HEK293T (cell line): ENCODE results near the gene CXCL1.

ENCODE experiments used
- CTCF ChIA-PET: fragments of 350-600 bp; formaldehyde crosslinking; extraction: SDS; loops from one replicate; lab custom pipeline; 2021; ENCODE audit warnings: antibody characterized with exemption, inconsistent platforms; lab: Yijun Ruan, JAX
- POLR2A ChIA-PET: fragments of 350-600 bp; formaldehyde crosslinking; extraction: SDS; loops from one replicate; lab custom pipeline; 2020; ENCODE audit warnings: antibody characterized with exemption, inconsistent platforms; lab: Yijun Ruan, JAX
- DNase-seq: peaks from one replicate; pipeline ENCODE4 v3.0.0; 2012; ENCODE audit warnings: mixed read lengths; ENCODE audit errors: extremely low spot score
- ARNT ChIP-seq: fragments of 450-650 bp; IDR thresholded peaks from 2 replicates; pipeline ENCODE4 v1.6.1; 2017; ENCODE audit warnings: mild to moderate bottlenecking
- BHLHE40 ChIP-seq: fragments of 450-650 bp; IDR thresholded peaks from 2 replicates; pipeline ENCODE4 v1.6.1; 2016; ENCODE audit warnings: mild to moderate bottlenecking, moderate library complexity, borderline replicate concordance
- CTBP1 ChIP-seq: fragments of 450-650 bp; IDR thresholded peaks from 2 replicates; pipeline ENCODE4 v1.6.1; 2016; ENCODE audit warnings: borderline replicate concordance
- ELF4 ChIP-seq: fragments of 450-650 bp; IDR thresholded peaks from 2 replicates; pipeline ENCODE4 v1.6.1; 2017; ENCODE audit warnings: antibody characterized with exemption
- FOXA1 ChIP-seq: fragments of 450-650 bp; IDR thresholded peaks from 2 replicates; pipeline ENCODE4 v1.6.1; 2016; ENCODE audit warnings: mild to moderate bottlenecking
- FOXK2 ChIP-seq: fragments of 450-650 bp; IDR thresholded peaks from 2 replicates; pipeline ENCODE4 v1.6.1; 2016; ENCODE audit warnings: mild to moderate bottlenecking
- FOXM1 ChIP-seq: fragments of 450-650 bp; IDR thresholded peaks from 2 replicates; pipeline ENCODE4 v1.6.1; 2017; ENCODE audit warnings: mild to moderate bottlenecking, borderline replicate concordance
- HDGF ChIP-seq: fragments of 450-650 bp; IDR thresholded peaks from 2 replicates; pipeline ENCODE4 v1.6.1; 2017; ENCODE audit warnings: antibody characterized with exemption, borderline replicate concordance
- L3MBTL2 ChIP-seq: fragments of 450-650 bp; conservative IDR thresholded peaks from 2 replicates; pipeline ENCODE4 v1.6.1; 2016; ENCODE audit warnings: mild to moderate bottlenecking
- LEF1 ChIP-seq: fragments of 450-650 bp; IDR thresholded peaks from 2 replicates; pipeline ENCODE4 v1.6.1; 2017; ENCODE audit warnings: mild to moderate bottlenecking, borderline replicate concordance
- NFRKB ChIP-seq: fragments of 450-650 bp; IDR thresholded peaks from 2 replicates; pipeline ENCODE4 v1.6.1; 2016; ENCODE audit warnings: mild to moderate bottlenecking, moderate library complexity
- SP1 ChIP-seq: fragments of 450-650 bp; IDR thresholded peaks from 2 replicates; pipeline ENCODE4 v1.6.1; 2017
- SUZ12 ChIP-seq: fragments of 450-650 bp; IDR thresholded peaks from 2 replicates; pipeline ENCODE4 v1.6.1; 2016; ENCODE audit warnings: mild to moderate bottlenecking
- TARDBP ChIP-seq: fragments of 450-650 bp; IDR thresholded peaks from 2 replicates; pipeline ENCODE4 v1.6.1; 2016
- ZNF384 ChIP-seq: fragments of 450-650 bp; IDR thresholded peaks from 2 replicates; pipeline ENCODE4 v1.6.1; 2016
- TF ChIP-seq, protein P1 (sequence below): fragments of 450-650 bp; IDR thresholded peaks from 2 replicates; pipeline ENCODE4 v1.6.1; 2016

CXCL1 gene

GRCh38 chr4:73885574-73886267 is 16.5 kb downstream of the CXCL1 start:
- POLR2A ChIA-PET, result no interaction called here
- CTCF ChIA-PET, result no interaction called here
- no peak for DNase-seq
- TF ChIP-seq TARDBP, result no peak
- TF ChIP-seq FOXM1, result no peak
- no peak for TF ChIP-seq ARNT
- TF ChIP-seq SP1, result no peak
- no peak for TF ChIP-seq CTBP1
- no peak for TF ChIP-seq ZNF384

DNA sequence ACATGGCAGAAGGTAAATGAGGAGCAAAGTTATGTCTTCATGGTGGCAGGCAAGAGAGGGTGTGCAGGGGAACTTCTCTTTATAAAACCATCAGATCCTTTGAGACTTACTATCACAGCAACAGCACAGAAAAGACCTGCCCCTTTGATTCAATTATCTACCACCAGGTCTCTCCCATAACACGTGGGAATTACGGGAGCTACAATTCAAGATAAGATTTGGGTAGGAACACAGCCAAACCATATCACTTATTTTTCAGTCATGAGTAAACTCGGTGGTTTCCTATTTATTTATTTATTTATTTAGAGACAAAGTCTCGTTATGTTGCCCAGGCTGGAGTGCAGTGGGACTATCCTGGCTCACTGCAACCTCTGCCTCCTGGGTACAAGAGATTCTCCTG is 22.1 kb downstream of the CXCL1 start:
- ChIA-PET POLR2A (no interaction called here), CTCF (no interaction called here)
- DNase-seq, result no peak
- TF ChIP-seq TARDBP (no peak), L3MBTL2 (no peak), BHLHE40 (no peak), FOXK2 (no peak), NFRKB (no peak), ARNT (no peak), ZNF384 (no peak), HDGF (no peak), LEF1 (no peak), CTBP1 (no peak), FOXM1 (no peak), SUZ12 (no peak), ELF4 (no peak), FOXA1 (no peak), SP1 (no peak)
- TF ChIP-seq, protein P1, sequence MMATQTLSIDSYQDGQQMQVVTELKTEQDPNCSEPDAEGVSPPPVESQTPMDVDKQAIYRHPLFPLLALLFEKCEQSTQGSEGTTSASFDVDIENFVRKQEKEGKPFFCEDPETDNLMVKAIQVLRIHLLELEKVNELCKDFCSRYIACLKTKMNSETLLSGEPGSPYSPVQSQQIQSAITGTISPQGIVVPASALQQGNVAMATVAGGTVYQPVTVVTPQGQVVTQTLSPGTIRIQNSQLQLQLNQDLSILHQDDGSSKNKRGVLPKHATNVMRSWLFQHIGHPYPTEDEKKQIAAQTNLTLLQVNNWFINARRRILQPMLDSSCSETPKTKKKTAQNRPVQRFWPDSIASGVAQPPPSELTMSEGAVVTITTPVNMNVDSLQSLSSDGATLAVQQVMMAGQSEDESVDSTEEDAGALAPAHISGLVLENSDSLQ, result no peak

DNA sequence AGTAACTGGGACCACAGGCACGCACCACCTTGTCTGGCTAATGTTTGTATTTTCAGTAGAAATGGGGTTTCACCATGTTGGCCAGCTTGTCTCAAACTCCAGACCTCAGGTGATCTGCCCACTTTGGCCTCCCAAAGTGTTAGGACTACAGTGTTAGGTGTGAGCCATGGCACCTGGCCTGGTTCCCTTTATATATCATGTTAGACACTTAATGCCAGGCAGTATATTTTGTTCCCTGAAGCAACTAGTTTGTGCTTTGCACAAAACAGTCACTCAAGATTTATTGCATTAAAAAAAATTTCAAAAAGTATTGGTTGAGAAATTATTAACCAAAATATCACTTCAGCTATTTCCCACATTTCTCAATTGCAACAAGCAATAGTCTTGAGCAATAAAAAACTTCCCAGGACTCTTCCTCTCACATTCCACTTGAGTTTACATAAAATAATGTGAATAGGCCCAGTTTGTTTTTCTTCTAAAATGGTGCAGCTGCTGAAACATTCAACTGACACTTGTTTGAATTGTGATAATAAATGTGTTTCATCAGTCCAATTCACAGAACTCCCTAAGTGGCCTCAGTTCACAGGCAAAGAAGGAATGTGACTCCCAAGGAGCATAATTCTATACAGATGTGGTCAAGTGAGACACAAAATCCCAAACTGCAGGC is 22.7 kb downstream of the CXCL1 start:
- POLR2A ChIA-PET, result no interaction called here
- CTCF ChIA-PET, result no interaction called here
- TF ChIP-seq FOXK2 (no peak), NFRKB (no peak), TARDBP (no peak), BHLHE40 (no peak), CTBP1 (no peak), LEF1 (no peak), L3MBTL2 (no peak), ARNT (no peak), FOXA1 (no peak), SP1 (no peak), ELF4 (no peak), SUZ12 (no peak)
- TF ChIP-seq, protein P1, result no peak
- DNase-seq, result no peak

GRCh38 chr4:73892966-73893365 is 23.8 kb downstream of the CXCL1 start:
- CTCF ChIA-PET, result no interaction called here
- POLR2A ChIA-PET, result no interaction called here
- DNase-seq, result no peak
- no peak for TF ChIP-seq FOXM1

DNA sequence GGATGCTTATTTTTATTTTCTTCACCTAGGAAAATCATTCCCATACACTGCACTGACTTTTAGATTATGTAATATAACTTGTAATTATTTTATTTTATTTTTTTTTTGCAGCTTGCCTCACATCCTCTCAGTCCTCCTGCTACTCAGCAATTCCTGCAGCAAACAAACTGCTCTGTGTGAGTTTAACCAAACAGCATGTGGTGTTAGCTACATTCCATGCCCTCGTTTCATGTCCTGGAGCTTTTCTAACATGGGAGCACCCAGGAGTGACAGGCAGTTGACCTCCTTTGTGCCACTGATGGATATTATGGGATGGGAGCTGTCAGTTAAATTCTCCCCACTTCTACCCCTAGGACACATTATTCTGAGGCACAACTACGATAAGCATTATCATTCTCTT is 24.8 kb downstream of the CXCL1 start:
- no peak for DNase-seq

GRCh38 chr4:73895201-73896175 is 26.3 kb downstream of the CXCL1 start:
- POLR2A ChIA-PET, result no interaction called here
- TF ChIP-seq FOXM1, result no peak
- no peak for TF ChIP-seq TARDBP
- TF ChIP-seq ARNT, result no peak
- no peak for TF ChIP-seq SUZ12
- TF ChIP-seq FOXK2, result no peak
- no peak for TF ChIP-seq L3MBTL2
- no peak for TF ChIP-seq FOXA1
- no peak for TF ChIP-seq CTBP1
- no peak for TF ChIP-seq BHLHE40
- TF ChIP-seq, protein P1, result no peak
- TF ChIP-seq ZNF384, result no peak
- TF ChIP-seq SP1, result no peak
- no peak for TF ChIP-seq ELF4
- no peak for TF ChIP-seq NFRKB
- TF ChIP-seq HDGF, result no peak
- TF ChIP-seq LEF1, result no peak
- DNase-seq, result no peak
- CTCF ChIA-PET, result no interaction called here

More for the DNA sequence above, 24.8 kb downstream of the CXCL1 start:
- ChIA-PET POLR2A (no interaction called here), CTCF (no interaction called here)
- no peak for TF ChIP-seq ARNT
- TF ChIP-seq BHLHE40, result no peak
- TF ChIP-seq FOXM1, result no peak
- no peak for TF ChIP-seq CTBP1
- no peak for TF ChIP-seq SUZ12
- TF ChIP-seq HDGF, result no peak
- TF ChIP-seq ELF4, result no peak
- TF ChIP-seq L3MBTL2, result no peak
